ENCODE measurements around the gene GPR137.
A peak's percentile ranks its signal among the peaks of the same experiment; 100 is the strongest.

GPR137 gene

GRCh38 chr11:64330888-64331287, 45.2 kb downstream of the GPR137 start:
- H3K4me3 ChIP-seq (ENCODE audit: low read length), result no peak overlapping the region
- DNase-seq (ENCODE audit: low read depth), result no peak
- TF ChIP-seq, protein P1, sequence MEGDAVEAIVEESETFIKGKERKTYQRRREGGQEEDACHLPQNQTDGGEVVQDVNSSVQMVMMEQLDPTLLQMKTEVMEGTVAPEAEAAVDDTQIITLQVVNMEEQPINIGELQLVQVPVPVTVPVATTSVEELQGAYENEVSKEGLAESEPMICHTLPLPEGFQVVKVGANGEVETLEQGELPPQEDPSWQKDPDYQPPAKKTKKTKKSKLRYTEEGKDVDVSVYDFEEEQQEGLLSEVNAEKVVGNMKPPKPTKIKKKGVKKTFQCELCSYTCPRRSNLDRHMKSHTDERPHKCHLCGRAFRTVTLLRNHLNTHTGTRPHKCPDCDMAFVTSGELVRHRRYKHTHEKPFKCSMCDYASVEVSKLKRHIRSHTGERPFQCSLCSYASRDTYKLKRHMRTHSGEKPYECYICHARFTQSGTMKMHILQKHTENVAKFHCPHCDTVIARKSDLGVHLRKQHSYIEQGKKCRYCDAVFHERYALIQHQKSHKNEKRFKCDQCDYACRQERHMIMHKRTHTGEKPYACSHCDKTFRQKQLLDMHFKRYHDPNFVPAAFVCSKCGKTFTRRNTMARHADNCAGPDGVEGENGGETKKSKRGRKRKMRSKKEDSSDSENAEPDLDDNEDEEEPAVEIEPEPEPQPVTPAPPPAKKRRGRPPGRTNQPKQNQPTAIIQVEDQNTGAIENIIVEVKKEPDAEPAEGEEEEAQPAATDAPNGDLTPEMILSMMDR (IDR thresholded peaks at IDR 0.05; ENCODE audit: insufficient read depth, low read depth, low read length, missing control alignments), result no peak

DNA sequence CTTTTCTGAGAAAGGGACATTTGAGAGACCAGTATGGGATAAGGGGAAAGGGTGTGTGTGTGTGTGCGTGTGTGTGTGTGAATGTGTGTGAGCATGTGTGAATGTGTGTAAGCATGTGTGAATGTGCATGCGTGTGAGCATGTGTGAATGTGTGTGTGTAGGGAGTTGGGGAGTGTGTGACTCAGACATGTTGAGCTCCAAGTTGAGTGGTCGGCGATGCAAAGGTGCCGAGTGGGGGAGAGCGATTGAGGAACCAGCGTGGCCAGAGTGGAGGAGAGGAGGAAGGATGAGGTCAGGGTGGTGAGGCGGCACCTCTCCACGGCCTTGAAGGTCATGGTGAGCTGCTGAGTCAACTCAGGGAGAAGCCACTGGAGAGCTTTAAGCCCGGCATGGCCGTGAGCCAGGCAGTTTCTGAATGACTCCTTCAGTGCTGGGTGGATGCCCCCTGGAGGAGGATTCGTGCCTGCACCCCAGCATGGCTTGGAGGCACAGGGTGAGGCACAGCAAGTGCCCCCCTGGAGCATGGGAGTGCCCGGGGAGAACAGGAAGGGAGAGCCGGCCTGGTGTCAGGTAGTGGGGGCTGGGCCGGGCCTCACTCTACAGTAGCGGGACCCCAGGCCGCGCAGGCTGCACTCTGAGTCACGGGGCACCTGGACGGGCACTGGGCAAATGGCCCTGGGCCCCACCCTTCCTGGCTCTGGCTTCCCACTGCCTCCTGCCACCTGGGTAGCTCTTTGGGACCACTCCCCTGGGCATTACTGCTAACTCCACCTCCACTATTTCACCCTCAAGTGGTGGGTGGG, 46.1 kb downstream of the GPR137 start:
- no peak overlapping the region for H3K4me3 ChIP-seq (ENCODE audit: low read length)
- TF ChIP-seq, protein P1 (IDR thresholded peaks at IDR 0.05; ENCODE audit: insufficient read depth, low read depth, low read length, missing control alignments), result peak; percentile 81
- DNase-seq (ENCODE audit: low read depth), result peak; percentile 93

- TF ChIP-seq, protein P1 (IDR thresholded peaks at IDR 0.05; ENCODE audit: insufficient read depth, low read depth, low read length, missing control alignments), result no peak
- H3K4me3 ChIP-seq (ENCODE audit: low read length), result no peak overlapping the region
- no peak for DNase-seq (ENCODE audit: low read depth)
These were observed 47.9 kb downstream of the GPR137 start for GRCh38 chr11:64333556-64333955.

DNA sequence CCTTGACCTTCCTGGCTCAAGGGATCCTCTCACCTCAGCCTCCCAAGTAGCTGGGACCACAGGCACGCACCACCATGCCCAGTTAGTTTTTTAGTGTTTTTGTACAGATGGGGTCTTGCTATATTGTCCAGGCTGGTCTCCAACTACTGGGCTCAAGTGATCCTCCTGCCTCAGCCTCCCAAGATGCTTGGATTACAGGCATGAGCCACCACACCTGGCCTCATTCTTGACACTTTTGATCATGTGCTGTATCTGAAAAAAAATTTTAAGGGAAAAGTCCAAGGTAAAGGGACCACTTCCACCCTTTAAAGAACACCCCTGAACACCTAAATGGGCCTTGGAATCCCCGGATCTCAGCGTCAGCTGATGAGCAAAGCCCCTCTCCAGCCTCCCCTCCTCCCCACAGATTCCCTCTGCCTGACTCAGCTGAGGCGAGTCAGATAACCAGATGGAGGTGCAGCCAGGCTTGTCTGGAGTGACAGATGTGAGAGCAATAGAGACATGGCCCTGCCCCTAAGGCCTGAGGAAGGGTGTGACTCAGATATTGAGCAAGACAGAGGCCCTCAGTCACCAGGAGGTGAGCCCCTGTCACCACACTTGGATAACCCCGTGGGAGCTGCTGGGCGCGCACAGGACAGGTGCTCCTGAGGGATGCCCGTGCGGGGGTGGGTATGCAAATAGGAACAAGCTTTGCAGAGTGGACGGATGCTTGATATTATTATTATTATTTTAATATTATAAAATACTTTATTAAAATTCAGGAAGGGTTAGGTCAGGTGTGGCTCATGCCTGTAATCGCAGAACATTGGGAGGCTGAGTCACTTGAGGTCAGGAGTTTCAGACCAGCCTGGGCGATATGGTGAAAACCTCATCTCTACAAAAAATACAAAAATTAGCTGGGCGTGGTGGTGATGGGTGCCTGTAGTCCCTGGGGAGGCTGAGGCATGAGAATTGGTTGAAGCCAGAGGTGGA, 49.4 kb downstream of the GPR137 start:
- peak; percentile 99 for DNase-seq (ENCODE audit: low read depth)
- H3K4me3 ChIP-seq (ENCODE audit: low read length), result no peak overlapping the region
- TF ChIP-seq, protein P1 (IDR thresholded peaks at IDR 0.05; ENCODE audit: insufficient read depth, low read depth, low read length, missing control alignments), result peak; percentile 8

GRCh38 chr11:64337538-64338249, 52.0 kb downstream of the GPR137 start:
- no peak for DNase-seq (ENCODE audit: low read depth)
- H3K4me3 ChIP-seq (ENCODE audit: low read length), result no peak overlapping the region
- TF ChIP-seq, protein P1 (IDR thresholded peaks at IDR 0.05; ENCODE audit: insufficient read depth, low read depth, low read length, missing control alignments), result no peak

GRCh38 chr11:64338716-64339115, 53.1 kb downstream of the GPR137 start:
- TF ChIP-seq, protein P1 (IDR thresholded peaks at IDR 0.05; ENCODE audit: insufficient read depth, low read depth, low read length, missing control alignments), result no peak
- DNase-seq (ENCODE audit: low read depth), result no peak
- H3K4me3 ChIP-seq (ENCODE audit: low read length), result no peak overlapping the region
